Endothelial cell of umbilical vein (primary cell): Measurements from ENCODE around the gene AUTS2. TPM values are rescaled to one million over a fixed set of nuclear protein-coding genes. Genes with fewer than 3 reads are reported as not detected.

Source experiments
- BruUV-seq: library from RNA; stranded (reverse); fragments of 400-500 nt; replicated peaks from 2 replicates; lab custom pipeline; 2021; lab: Mats Ljungman, UMichigan
- CTCF ChIA-PET: fragments of 300-600, 350-600 bp; sonication (Branson Sonifier 250); formaldehyde crosslinking; loops from one replicate; lab custom pipeline; 2021; ENCODE audit warnings: antibody characterized with exemption, inconsistent platforms; lab: Charles Lee
- POLR2A ChIA-PET: fragments of 300-600, 350-600 bp; sonication (Branson Sonifier 250); formaldehyde crosslinking; loops from one replicate; lab custom pipeline; 2021; ENCODE audit warnings: antibody characterized with exemption, inconsistent platforms; lab: Charles Lee
- DNase-seq: peaks from one replicate; pipeline ENCODE4 v3.0.0-alpha.2; 2011; ENCODE audit warnings: low read depth, low spot score
- FAIRE-seq: peaks from 2 replicates; lab custom pipeline; 2011; peaks lifted over from hg19 to GRCh38; lab: Jason Lieb, UNC
- H2AFZ ChIP-seq: 2 replicates; pipeline ENCODE4 v1.6.0; 2012; ENCODE audit warnings: low read depth, low read length, control low read depth, inconsistent platforms
- H3K27ac ChIP-seq: 2 replicates; pipeline ENCODE4 v1.5.1; 2011; ENCODE audit warnings: low read depth, mild to moderate bottlenecking, control low read depth, low read length, moderate library complexity; ENCODE audit not compliant: insufficient read depth
- H3K27me3 ChIP-seq, 2 experiments: 2 replicates each; pipeline versions ENCODE4 v1.6.0 to v1.6.1; 2011; ENCODE audit warnings: low read length in 2 of 2, mixed read lengths in 1 of 2; ENCODE audit not compliant: control insufficient read depth in 2 of 2, insufficient read depth in 2 of 2
- H3K36me3 ChIP-seq, 2 experiments: 2 replicates in 1 of 2; 3 replicates in 1 of 2; pipeline ENCODE4 v1.5.1; 2011; ENCODE audit warnings: low read length in 2 of 2, mild to moderate bottlenecking in 1 of 2, moderate library complexity in 1 of 2; ENCODE audit not compliant: control insufficient read depth in 2 of 2, insufficient read depth in 2 of 2; ENCODE audit errors: extremely low read depth in 1 of 2
- H3K4me1 ChIP-seq: 3 replicates; pipeline ENCODE4 v1.5.1; 2011; ENCODE audit warnings: mild to moderate bottlenecking, low read length; ENCODE audit not compliant: control insufficient read depth, insufficient read depth; ENCODE audit errors: extremely low read depth
- H3K4me2 ChIP-seq: 2 replicates; pipeline ENCODE4 v1.6.1; 2011; ENCODE audit warnings: low read length, control low read depth, mixed read lengths; ENCODE audit not compliant: insufficient read depth
- H3K4me3 ChIP-seq, 3 experiments: fragments of 200-600 bp in 1 of 3; sonication (generic), shearing (Covaris generic) in 1 of 3; replicated peaks in 1 of 3; 2 replicates each; pipeline ENCODE4 v1.5.1; 2011 to 2016; ENCODE audit warnings: control low read depth in 3 of 3, low read length in 3 of 3, mild to moderate bottlenecking in 2 of 3, inconsistent platforms in 1 of 3, low read depth in 1 of 3, moderate library complexity in 1 of 3; ENCODE audit not compliant: insufficient read depth in 1 of 3
- H3K79me2 ChIP-seq: 2 replicates; pipeline ENCODE4 v1.6.0; 2012; ENCODE audit warnings: low read length, inconsistent platforms; ENCODE audit not compliant: control insufficient read depth, insufficient read depth
- H3K9ac ChIP-seq: replicated peaks from 2 replicates; pipeline ENCODE3; 2011; ENCODE audit warnings: low read length, control low read depth; ENCODE audit not compliant: insufficient read depth; ENCODE audit errors: extremely low read depth
- H3K9me1 ChIP-seq: replicated peaks from 3 replicates; pipeline ENCODE4 v1.6.0; 2011; ENCODE audit warnings: mild to moderate bottlenecking, low read length; ENCODE audit not compliant: control insufficient read depth, insufficient read depth; ENCODE audit errors: extremely low read depth
- H3K9me3 ChIP-seq: replicated peaks from 2 replicates; pipeline ENCODE4 v1.5.1; 2012; ENCODE audit warnings: low read length, inconsistent platforms; ENCODE audit not compliant: control insufficient read depth, insufficient read depth
- H4K20me1 ChIP-seq: replicated peaks from 2 replicates; pipeline ENCODE3; 2011; ENCODE audit warnings: mild to moderate bottlenecking, low read length; ENCODE audit not compliant: control insufficient read depth, insufficient read depth; ENCODE audit errors: extremely low read depth
- EZH2 ChIP-seq: IDR thresholded peaks from 2 replicates; pipeline ENCODE4 v1.6.1; 2012; ENCODE audit warnings: borderline replicate concordance, low read depth, mild to moderate bottlenecking, moderate library complexity, low read length, inconsistent platforms; ENCODE audit not compliant: severe bottlenecking
- FOS ChIP-seq: IDR thresholded peaks from 2 replicates; pipeline ENCODE4 v1.6.1; 2011; ENCODE audit warnings: mild to moderate bottlenecking, low read length, moderate library complexity, borderline replicate concordance; ENCODE audit not compliant: insufficient read depth
- GATA2 ChIP-seq: IDR thresholded peaks from 2 replicates; pipeline ENCODE4 v1.7.0; 2011; ENCODE audit warnings: low read depth, mild to moderate bottlenecking, moderate library complexity, mixed read lengths, low read length; ENCODE audit not compliant: insufficient read length, insufficient read depth
- JUN ChIP-seq: IDR thresholded peaks from 2 replicates; pipeline ENCODE4 v1.6.1; 2011; ENCODE audit warnings: borderline replicate concordance, low read depth; ENCODE audit not compliant: insufficient read length, insufficient read depth
- POLR2A ChIP-seq: IDR thresholded peaks from 2 replicates; pipeline ENCODE4 v1.6.1; 2012; ENCODE audit warnings: low read depth, mild to moderate bottlenecking, control low read depth, low read length
- POLR2AphosphoS5 ChIP-seq: IDR thresholded peaks from 2 replicates; pipeline ENCODE4 v1.6.1; 2012; ENCODE audit warnings: low read depth, mild to moderate bottlenecking, control low read depth, low read length, moderate library complexity; ENCODE audit not compliant: insufficient read depth
- dilution Hi-C: fragments of 300-500 bp; cut with MboI; formaldehyde crosslinking; loops from one replicate; pipeline ENCODE4 v1.15.0; 2019; ENCODE audit warnings: low sequenced_read_pairs; ENCODE audit not compliant: extremely low pct_ligation_motif_present
- intact Hi-C: fragments of 100-400 bp; cut with micrococcal nuclease; formaldehyde crosslinking; loops from one replicate; pipeline ENCODE4 v1.10.0; 2022
- polyA plus RNA-seq, 4 experiments: library from polyadenylated mRNA; depleted of rRNA in 3 of 4; stranded (reverse) in 3 of 4; unstranded in 1 of 4; fragments of >200 nt; gene quantifications; 2 replicates each; pipeline versions ENCODE4 v1.2.1 to v1.2.3, GENCODE V29; 2011 to 2012; ENCODE audit warnings: missing spikeins in 1 of 4
- total RNA-seq: library from RNA; stranded (reverse); gene quantifications from 2 replicates; pipeline ENCODE4 v1.2.3, GENCODE V29; 2021
- TF ChIP-seq, protein P1 (sequence below), 2 donors: IDR thresholded peaks; 1 replicate in 1 of 2; 2 replicates in 1 of 2; pipeline ENCODE4 v1.5.1; 2011; ENCODE audit warnings: low read length in 2 of 2, mild to moderate bottlenecking in 2 of 2, moderate library complexity in 2 of 2, control low read depth in 1 of 2, inconsistent platforms in 1 of 2, low read depth in 1 of 2; ENCODE audit not compliant: insufficient read depth in 1 of 2; ENCODE audit errors: extremely low read depth in 1 of 2
- TF ChIP-seq, protein P2 (sequence below): IDR thresholded peaks from 2 replicates; pipeline ENCODE4 v1.6.1; 2011; ENCODE audit not compliant: insufficient read depth, insufficient read length

The AUTS2 gene
- total and polyA plus RNA-seq, 2 donors (not counting 3 experiments of a cell fraction or from before 2014, with no cell fraction given) = 0.59 to 8.0 TPM

DNA sequence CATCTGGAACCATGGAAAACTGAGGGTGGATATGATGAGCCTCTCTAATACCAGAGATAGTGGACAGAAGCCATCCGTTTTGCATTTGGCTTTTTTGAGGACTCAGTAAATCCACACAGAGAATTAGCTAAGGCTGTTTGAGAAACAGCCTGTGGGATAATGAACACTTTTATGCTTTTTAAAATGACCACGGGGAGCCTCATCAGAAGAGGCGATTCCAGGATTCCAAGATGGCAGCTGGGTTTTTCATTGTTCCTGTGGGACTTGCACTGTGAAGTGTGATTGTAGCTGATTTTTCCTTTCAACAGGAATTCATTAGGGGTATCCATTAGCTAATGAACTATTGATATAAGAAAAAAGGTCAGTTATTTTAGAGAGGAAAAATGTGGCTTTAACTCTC, 353.2 kb downstream of the AUTS2 start:
- no peaks in the 10 kb centered on the region for H3K79me2 ChIP-seq

GRCh38 chr7:69953136-69954067, 355.1 kb downstream of the AUTS2 start:
- Histone ChIP-seq H3K9ac (no peak overlapping the region), H3K9me1 (no peaks in the 10 kb centered on the region), H3K36me3 (no peaks in the 10 kb centered on the region), H2AFZ (no peak overlapping the region), H3K4me2 (no peak overlapping the region), H4K20me1 (no peaks in the 10 kb centered on the region), H3K27ac (no peak overlapping the region), H3K4me1 (no peaks in the 10 kb centered on the region), H3K4me3 (no peak overlapping the region), H3K9me3 (peaks cover 2% of the 10 kb centered on the region), H3K79me2 (no peaks in the 10 kb centered on the region), H3K27me3 (no peaks in the 10 kb centered on the region)
- CTCF ChIA-PET = no interaction called here
- intact Hi-C loops (no loop called here), dilution Hi-C loops (no loop called here)
- FAIRE-seq (no peak), DNase-seq (no peak)
- no TSS peak for BruUV-seq
- POLR2A ChIA-PET = no interaction called here
- no peak for TF ChIP-seq FOS
- TF ChIP-seq, protein P1, sequence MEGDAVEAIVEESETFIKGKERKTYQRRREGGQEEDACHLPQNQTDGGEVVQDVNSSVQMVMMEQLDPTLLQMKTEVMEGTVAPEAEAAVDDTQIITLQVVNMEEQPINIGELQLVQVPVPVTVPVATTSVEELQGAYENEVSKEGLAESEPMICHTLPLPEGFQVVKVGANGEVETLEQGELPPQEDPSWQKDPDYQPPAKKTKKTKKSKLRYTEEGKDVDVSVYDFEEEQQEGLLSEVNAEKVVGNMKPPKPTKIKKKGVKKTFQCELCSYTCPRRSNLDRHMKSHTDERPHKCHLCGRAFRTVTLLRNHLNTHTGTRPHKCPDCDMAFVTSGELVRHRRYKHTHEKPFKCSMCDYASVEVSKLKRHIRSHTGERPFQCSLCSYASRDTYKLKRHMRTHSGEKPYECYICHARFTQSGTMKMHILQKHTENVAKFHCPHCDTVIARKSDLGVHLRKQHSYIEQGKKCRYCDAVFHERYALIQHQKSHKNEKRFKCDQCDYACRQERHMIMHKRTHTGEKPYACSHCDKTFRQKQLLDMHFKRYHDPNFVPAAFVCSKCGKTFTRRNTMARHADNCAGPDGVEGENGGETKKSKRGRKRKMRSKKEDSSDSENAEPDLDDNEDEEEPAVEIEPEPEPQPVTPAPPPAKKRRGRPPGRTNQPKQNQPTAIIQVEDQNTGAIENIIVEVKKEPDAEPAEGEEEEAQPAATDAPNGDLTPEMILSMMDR (IDR thresholded peaks at IDR 0.05; ENCODE audit: extremely low read depth in 1 of 2, insufficient read depth in 1 of 2, low read depth in 1 of 2, low read length in 2 of 2) = no peak
- TF ChIP-seq, protein P2, sequence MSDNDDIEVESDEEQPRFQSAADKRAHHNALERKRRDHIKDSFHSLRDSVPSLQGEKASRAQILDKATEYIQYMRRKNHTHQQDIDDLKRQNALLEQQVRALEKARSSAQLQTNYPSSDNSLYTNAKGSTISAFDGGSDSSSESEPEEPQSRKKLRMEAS = no peak
- TF ChIP-seq POLR2A = no peak
- no peak for TF ChIP-seq POLR2AphosphoS5
- TF ChIP-seq EZH2 = no peak
- no peak for TF ChIP-seq GATA2
- no peak for TF ChIP-seq JUN

More for the DNA sequence above, 353.2 kb downstream of the AUTS2 start:
- Histone ChIP-seq H3K4me3 (no peak overlapping the region), H3K4me1 (no peaks in the 10 kb centered on the region), H3K27ac (no peak overlapping the region), H3K36me3 (no peaks in the 10 kb centered on the region), H3K27me3 (no peaks in the 10 kb centered on the region), H4K20me1 (no peaks in the 10 kb centered on the region), H3K9me3 (no peaks in the 10 kb centered on the region), H3K9ac (no peak overlapping the region), H3K9me1 (no peaks in the 10 kb centered on the region), H2AFZ (no peak overlapping the region), H3K4me2 (no peak overlapping the region)
- ChIA-PET POLR2A (no interaction called here), CTCF (no interaction called here)
- FAIRE-seq = no peak
- no peak for DNase-seq
- no TSS peak for BruUV-seq
- TF ChIP-seq, protein P2 = no peak
- intact Hi-C loops = no loop called here
- dilution Hi-C loops = no loop called here
